ENCODE measurements around the gene FAM20C. TPM values are rescaled to one million over a fixed set of nuclear protein-coding genes. Genes with fewer than 3 reads are reported as not detected.
"Not testable (repeated sequence)": the region's sequence is repeated elsewhere in the genome, so short reads cannot be mapped to it uniquely, and the experiment has no call there.

The FAM20C gene
- polyA plus RNA-seq, 2 donors = 6.9 to 11.5 TPM

DNA sequence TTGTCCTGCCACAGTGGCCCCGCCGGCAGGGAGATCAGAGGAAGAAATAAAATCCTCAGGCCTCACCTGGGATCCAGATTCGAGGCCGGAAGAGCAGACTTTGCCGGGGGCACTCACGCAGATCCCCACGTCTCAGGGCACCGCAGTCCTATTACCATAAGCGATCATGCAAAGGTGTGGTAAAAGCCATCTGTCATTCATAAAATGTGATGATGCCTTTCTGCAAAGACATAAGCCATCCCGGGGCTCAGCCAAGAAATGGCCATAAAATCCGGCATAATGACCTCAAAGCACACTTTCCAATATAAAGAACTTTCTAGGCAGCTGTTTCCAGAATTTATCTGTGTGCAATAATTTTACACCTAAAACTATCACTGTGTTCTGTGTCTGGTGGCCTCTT, 9.9 kb upstream of the FAM20C start:
- not testable (repeated sequence) for H3K27ac ChIP-seq (ENCODE audit: low read depth in 2 of 2, low read length in 1 of 2); H3K9me3 ChIP-seq (ENCODE audit: control insufficient read depth in 2 of 2, insufficient read depth in 1 of 2, low read depth in 1 of 2, low read length in 1 of 2); H3K27me3 ChIP-seq (ENCODE audit: control insufficient read depth in 1 of 2, insufficient read depth in 2 of 2, low read length in 2 of 2); H3K4me1 ChIP-seq (ENCODE audit: control insufficient read depth in 2 of 2, insufficient read depth in 2 of 2, low read length in 1 of 2); H3K36me3 ChIP-seq (ENCODE audit: control insufficient read depth in 2 of 2, insufficient read depth in 2 of 2, low read length in 1 of 2); H3K4me3 ChIP-seq (ENCODE audit: low read depth in 1 of 2, low read length in 2 of 2)
- 87 to 88% methylated on average over 3 of the region's 11 CpGs for WGBS, 2 donors

DNA sequence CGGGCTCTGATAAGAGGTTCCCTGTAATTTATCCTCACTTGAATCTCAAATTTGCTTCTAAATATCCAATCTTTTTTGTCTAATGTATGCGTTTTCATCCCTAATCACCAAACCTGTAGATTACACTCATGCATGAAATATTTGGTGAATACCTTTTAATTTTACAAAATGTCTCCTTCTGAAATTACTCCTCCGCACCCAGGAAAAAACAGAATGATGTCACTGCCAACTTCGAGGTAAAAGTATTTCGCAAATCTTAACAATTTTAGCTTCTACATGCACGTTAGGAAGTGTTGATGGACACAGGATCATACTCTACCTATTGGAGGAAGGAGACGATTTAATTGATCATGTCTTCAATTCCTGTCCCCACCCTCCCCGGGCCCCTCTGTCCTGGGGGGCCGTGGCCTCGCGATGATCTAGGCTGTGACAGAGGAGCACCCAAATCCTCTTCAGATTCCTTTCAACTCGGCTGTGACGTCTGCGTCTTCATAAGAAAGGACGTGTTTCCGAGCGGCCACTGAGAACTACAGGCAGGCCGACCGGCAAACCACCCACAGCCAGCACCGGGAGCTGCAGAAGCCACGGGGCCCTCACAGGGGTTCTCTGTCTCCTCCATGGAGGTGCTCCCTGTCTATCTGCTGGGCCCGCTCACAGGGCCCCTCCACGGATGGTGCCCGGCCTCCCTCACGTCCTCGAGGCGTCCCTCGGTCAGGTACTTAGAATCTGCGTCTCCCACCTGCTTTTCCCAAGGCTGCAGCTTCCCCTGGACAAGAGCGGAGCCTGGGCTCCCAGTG, 8.7 kb upstream of the FAM20C start:
- Histone ChIP-seq H3K9me3 (ENCODE audit: control insufficient read depth in 2 of 2, insufficient read depth in 1 of 2, low read depth in 1 of 2, low read length in 1 of 2) (no peaks in the 10 kb centered on the region), H3K27ac (ENCODE audit: low read depth in 2 of 2, low read length in 1 of 2) (no peak overlapping the region)

DNA sequence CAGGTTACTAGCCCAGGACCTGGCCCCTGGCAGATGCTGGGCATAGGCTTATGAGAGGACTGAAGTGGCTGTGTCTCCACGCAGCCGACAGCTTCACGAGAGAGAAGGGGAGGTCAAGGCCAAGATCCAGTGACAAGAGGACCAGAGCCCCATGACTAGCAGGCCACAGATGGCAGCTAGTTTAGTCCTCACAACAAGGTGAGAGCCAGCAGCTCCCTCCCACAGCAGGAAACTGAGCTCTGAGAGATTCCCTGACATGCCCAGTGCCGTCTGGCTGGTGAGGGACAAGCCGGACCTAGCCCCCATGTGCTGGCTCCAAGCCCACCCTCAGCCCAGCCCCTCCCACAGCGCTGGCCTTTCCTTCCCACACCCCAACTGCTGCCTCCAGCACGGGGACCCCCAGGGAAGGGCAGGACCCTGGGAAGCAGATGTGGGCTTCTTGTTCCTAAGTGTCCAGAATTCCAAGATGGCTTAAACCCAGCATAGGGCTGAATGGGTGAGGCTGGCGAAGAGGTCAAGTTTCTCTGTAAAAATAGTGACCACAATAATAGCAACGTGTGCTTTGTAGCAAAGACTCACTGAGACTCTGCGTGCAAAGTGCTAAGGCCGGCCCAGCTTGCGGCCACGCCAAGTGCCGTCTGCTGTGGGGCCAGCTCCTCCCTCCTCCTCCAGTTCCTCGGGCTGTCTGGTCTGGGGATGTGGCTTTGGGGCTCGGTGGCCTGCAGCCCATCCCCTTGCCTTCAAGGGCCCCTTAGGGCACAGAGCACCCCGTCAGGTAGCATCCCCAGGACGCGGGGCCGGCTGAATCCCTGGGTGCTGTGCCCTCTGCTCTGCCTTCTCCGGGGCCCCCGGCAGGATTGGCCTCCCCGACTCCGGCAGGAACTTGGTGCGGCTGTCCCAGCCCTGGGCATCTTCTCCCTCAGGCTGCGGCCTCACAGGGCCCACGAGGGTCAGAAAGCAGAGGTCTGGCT, 7.8 kb upstream of the FAM20C start:
- Histone ChIP-seq H3K9me3 (ENCODE audit: control insufficient read depth in 2 of 2, insufficient read depth in 1 of 2, low read depth in 1 of 2, low read length in 1 of 2) (no peaks in the 10 kb centered on the region), H3K27ac (ENCODE audit: low read depth in 2 of 2, low read length in 1 of 2) (no peak overlapping the region), H3K36me3 (ENCODE audit: control insufficient read depth in 2 of 2, insufficient read depth in 2 of 2, low read length in 1 of 2) (no peaks in the 10 kb centered on the region), H3K27me3 (ENCODE audit: control insufficient read depth in 1 of 2, insufficient read depth in 2 of 2, low read length in 2 of 2) (no peaks in the 10 kb centered on the region), H3K4me3 (ENCODE audit: low read depth in 1 of 2, low read length in 2 of 2) (no peak overlapping the region), H3K4me1 (ENCODE audit: control insufficient read depth in 2 of 2, insufficient read depth in 2 of 2, low read length in 1 of 2) (no peaks in the 10 kb centered on the region)
- 57 to 60% methylated on average over 27 of the region's 27 CpGs for WGBS, 2 donors

More for the DNA sequence above, 8.7 kb upstream of the FAM20C start:
- Histone ChIP-seq H3K27me3 (ENCODE audit: control insufficient read depth in 1 of 2, insufficient read depth in 2 of 2, low read length in 2 of 2) (no peaks in the 10 kb centered on the region), H3K36me3 (ENCODE audit: control insufficient read depth in 2 of 2, insufficient read depth in 2 of 2, low read length in 1 of 2) (no peaks in the 10 kb centered on the region), H3K4me3 (ENCODE audit: low read depth in 1 of 2, low read length in 2 of 2) (no peak overlapping the region), H3K4me1 (ENCODE audit: control insufficient read depth in 2 of 2, insufficient read depth in 2 of 2, low read length in 1 of 2) (no peaks in the 10 kb centered on the region)
- 80 to 81% methylated on average over 30 of the region's 30 CpGs for WGBS, 2 donors

DNA sequence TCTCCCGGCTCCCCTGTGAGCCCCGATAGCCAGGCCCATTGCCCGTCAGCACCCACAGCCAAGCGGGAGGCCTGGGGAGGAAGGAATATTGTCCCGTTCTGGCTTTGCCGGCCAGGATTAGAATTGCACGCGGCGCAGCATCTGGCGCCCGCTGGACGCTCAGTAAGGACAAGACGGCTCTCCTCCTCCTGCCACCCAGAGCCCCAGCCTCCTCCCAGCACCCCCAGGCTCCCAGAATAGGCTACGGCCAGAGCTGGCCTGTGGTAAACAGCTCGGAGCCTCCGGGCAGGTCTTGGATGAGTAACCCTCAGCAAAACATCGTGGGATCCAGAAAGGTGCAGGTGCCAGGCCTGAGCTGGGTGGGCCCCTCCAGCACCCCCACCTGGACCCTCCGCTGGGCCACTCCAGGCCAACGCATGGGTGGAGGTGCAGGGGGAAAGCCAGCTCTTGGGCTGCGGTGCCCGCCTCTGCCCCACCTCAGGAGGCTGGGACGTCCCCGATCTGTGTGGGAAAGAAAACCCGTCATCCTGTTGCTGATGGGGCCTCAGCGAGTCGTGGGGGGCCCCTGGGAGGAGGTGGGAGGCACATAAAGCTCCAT, 5.8 kb upstream of the FAM20C start:
- H3K9me3 ChIP-seq (ENCODE audit: control insufficient read depth in 2 of 2, insufficient read depth in 1 of 2, low read depth in 1 of 2, low read length in 1 of 2) = no peaks in the 10 kb centered on the region
- H3K4me3 ChIP-seq (ENCODE audit: low read depth in 1 of 2, low read length in 2 of 2) = no peak overlapping the region
- H3K4me1 ChIP-seq (ENCODE audit: control insufficient read depth in 2 of 2, insufficient read depth in 2 of 2, low read length in 1 of 2) = peaks cover 2 to 4% of the 10 kb centered on the region in 2 donors
- 75 to 82% methylated on average over 26 of the region's 26 CpGs for whole genome bisulfite sequencing, 2 donors
- no peak overlapping the region for H3K27ac ChIP-seq (ENCODE audit: low read depth in 2 of 2, low read length in 1 of 2)
- no peaks in the 10 kb centered on the region for H3K27me3 ChIP-seq (ENCODE audit: control insufficient read depth in 1 of 2, insufficient read depth in 2 of 2, low read length in 2 of 2)
- H3K36me3 ChIP-seq (ENCODE audit: control insufficient read depth in 2 of 2, insufficient read depth in 2 of 2, low read length in 1 of 2) = no peaks in the 10 kb centered on the region

DNA sequence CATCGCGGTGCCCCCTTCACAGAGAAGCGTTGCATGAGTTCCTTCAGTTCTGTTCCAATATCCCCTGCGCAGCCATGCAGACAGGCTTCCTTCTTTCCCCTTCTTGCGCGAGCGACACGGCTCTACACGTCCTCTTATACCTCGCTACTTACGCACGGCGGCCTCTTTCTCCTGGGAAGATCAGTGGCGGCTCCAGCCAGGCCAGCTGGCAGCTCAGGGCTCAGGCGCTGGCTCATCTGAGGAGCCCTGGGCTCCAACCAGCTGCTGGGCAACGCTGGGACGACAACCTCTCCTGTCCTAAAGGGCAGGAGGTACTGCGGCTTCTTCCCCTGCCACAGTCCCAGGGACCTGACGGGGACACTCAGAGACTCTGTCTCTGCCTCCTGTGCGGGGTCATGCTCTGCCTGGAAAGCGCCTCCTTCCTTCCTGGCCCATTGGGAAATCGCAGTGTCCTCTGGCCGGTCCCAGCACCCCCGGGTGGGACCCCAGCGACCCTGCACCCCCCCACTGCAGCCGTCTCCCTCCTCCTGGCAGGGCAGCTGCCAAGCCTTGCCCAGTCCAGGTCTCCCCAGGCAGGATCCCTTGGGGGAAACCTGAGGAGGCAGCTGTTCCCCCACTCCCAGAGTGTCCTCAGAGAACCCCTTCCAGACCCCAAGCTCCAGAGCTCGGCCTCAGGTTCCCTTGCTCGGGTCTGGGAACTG, 5.0 kb upstream of the FAM20C start:
- no peaks in the 10 kb centered on the region for H3K9me3 ChIP-seq (ENCODE audit: control insufficient read depth in 2 of 2, insufficient read depth in 1 of 2, low read depth in 1 of 2, low read length in 1 of 2)
- H3K27me3 ChIP-seq (ENCODE audit: control insufficient read depth in 1 of 2, insufficient read depth in 2 of 2, low read length in 2 of 2) = no peaks in the 10 kb centered on the region
- no peaks in the 10 kb centered on the region for H3K36me3 ChIP-seq (ENCODE audit: control insufficient read depth in 2 of 2, insufficient read depth in 2 of 2, low read length in 1 of 2)
- no peak overlapping the region for H3K27ac ChIP-seq (ENCODE audit: low read depth in 2 of 2, low read length in 1 of 2)
- 86% methylated on average over 27 to 28 of the region's 28 CpGs for WGBS, 2 donors
- no peak overlapping the region for H3K4me3 ChIP-seq (ENCODE audit: low read depth in 1 of 2, low read length in 2 of 2)
- peaks cover 2 to 4% of the 10 kb centered on the region in 2 donors for H3K4me1 ChIP-seq (ENCODE audit: control insufficient read depth in 2 of 2, insufficient read depth in 2 of 2, low read length in 1 of 2)

DNA sequence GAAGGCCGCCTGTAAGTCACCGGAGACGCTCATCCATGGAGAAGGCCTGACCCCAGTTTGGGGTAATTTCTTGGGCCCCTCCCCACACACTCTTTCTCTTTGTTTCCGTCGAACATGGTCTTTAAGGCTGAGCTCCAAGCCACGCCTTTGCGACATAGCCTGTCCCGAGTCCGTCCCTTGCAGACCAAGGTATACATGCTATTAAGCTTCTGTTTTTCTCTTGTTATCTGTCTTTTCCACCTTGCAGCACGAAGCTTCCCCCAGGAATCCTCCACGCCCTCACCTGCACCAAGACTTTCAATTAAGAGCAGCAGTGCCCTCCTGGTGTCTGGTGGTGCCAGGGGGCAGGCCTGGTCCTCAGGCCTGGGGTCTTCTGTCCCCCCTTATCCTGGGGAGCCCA, 4.2 kb upstream of the FAM20C start:
- no peaks in the 10 kb centered on the region for H3K36me3 ChIP-seq (ENCODE audit: control insufficient read depth in 2 of 2, insufficient read depth in 2 of 2, low read length in 1 of 2)
- H3K4me3 ChIP-seq (ENCODE audit: low read depth in 1 of 2, low read length in 2 of 2) = no peak overlapping the region
- H3K27me3 ChIP-seq (ENCODE audit: control insufficient read depth in 1 of 2, insufficient read depth in 2 of 2, low read length in 2 of 2) = no peaks in the 10 kb centered on the region
- 81 to 85% methylated on average over 11 of the region's 11 CpGs for WGBS, 2 donors
- H3K4me1 ChIP-seq (ENCODE audit: control insufficient read depth in 2 of 2, insufficient read depth in 2 of 2, low read length in 1 of 2) = peaks cover 2 to 4% of the 10 kb centered on the region in 2 donors
- no peak overlapping the region for H3K27ac ChIP-seq (ENCODE audit: low read depth in 2 of 2, low read length in 1 of 2)
- no peaks in the 10 kb centered on the region for H3K9me3 ChIP-seq (ENCODE audit: control insufficient read depth in 2 of 2, insufficient read depth in 1 of 2, low read depth in 1 of 2, low read length in 1 of 2)

DNA sequence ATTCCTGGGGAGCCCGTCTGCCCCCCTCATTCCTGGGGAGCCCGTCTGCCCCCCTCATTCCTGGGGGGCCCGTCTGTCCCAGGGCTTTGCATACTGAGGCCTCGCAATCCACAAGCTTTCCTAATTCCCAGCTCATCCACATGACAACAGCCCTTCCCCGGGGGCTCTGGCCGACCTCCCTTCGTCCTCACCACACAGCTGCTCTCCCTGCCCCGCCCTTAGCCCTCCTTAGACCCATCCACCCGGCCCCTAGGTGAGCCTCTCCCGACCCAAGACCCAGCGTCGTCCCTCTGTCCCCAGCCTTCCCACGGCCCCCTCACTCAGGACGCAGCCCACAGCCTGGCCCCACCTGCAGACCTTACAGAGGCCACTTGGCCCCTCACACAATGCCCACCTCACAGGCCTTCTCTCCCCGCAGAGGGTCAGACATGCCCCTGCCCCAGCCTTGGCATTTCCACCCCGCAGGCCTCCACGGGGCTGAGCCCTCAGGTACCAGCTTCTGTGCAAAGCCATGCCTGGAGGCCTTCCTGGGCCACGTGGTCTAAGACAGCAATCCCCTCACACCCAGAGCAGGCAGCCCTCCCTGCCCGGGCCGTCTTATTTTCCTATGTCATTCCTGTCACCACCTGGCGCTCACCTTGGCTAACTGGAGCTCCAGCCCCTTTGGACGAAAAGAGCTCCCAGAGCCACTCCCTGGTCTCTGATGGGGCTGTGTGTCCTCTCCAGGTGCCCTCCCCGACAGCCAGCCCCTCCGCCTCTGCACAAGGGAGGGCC, 3.5 kb upstream of the FAM20C start:
- H3K4me1 ChIP-seq (ENCODE audit: control insufficient read depth in 2 of 2, insufficient read depth in 2 of 2, low read length in 1 of 2) = peaks cover 2 to 8% of the 10 kb centered on the region in 2 donors
- H3K27me3 ChIP-seq (ENCODE audit: control insufficient read depth in 1 of 2, insufficient read depth in 2 of 2, low read length in 2 of 2) = no peaks in the 10 kb centered on the region
- no peaks in the 10 kb centered on the region for H3K9me3 ChIP-seq (ENCODE audit: control insufficient read depth in 2 of 2, insufficient read depth in 1 of 2, low read depth in 1 of 2, low read length in 1 of 2)
- WGBS, 2 donors = 61 to 66% methylated on average over 22 to 24 of the region's 24 CpGs
- no peak overlapping the region for H3K4me3 ChIP-seq (ENCODE audit: low read depth in 1 of 2, low read length in 2 of 2)
- H3K27ac ChIP-seq (ENCODE audit: low read depth in 2 of 2, low read length in 1 of 2) = no peak overlapping the region
- H3K36me3 ChIP-seq (ENCODE audit: control insufficient read depth in 2 of 2, insufficient read depth in 2 of 2, low read length in 1 of 2) = no peaks in the 10 kb centered on the region

DNA sequence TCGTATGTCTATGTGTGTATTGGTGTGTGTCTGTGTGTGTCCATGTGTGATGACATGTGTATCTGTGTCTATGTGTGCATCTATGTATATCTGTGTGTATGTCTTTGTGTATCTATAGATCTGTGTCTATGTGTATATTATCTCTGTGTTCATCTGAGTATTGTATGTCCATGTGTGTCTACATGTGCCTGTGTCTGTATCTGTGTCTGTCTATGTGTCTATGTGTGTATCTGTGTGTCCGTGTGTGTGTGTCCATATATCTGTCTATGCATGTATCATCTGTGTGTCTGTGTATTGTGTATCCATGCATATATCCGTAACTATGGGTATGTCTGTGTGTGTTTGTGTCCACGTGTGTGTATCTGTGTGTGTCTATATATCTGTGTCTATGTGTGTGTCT, 2.7 kb upstream of the FAM20C start:
- Histone ChIP-seq H3K27me3 (ENCODE audit: control insufficient read depth in 1 of 2, insufficient read depth in 2 of 2, low read length in 2 of 2) (no peaks in the 10 kb centered on the region), H3K4me3 (ENCODE audit: low read depth in 1 of 2, low read length in 2 of 2) (no peak overlapping the region), H3K27ac (ENCODE audit: low read depth in 2 of 2, low read length in 1 of 2) (no peak overlapping the region), H3K4me1 (ENCODE audit: control insufficient read depth in 2 of 2, insufficient read depth in 2 of 2, low read length in 1 of 2) (peaks cover 2 to 8% of the 10 kb centered on the region in 2 donors), H3K36me3 (ENCODE audit: control insufficient read depth in 2 of 2, insufficient read depth in 2 of 2, low read length in 1 of 2) (no peaks in the 10 kb centered on the region), H3K9me3 (ENCODE audit: control insufficient read depth in 2 of 2, insufficient read depth in 1 of 2, low read depth in 1 of 2, low read length in 1 of 2) (no peaks in the 10 kb centered on the region)
- 65 to 83% methylated on average over 4 of the region's 4 CpGs for WGBS, 2 donors

All from esophagus (tissue), 2 donors.